GM19351 (cell line): ENCODE results near the gene RTL3.
"Not testable (repeated sequence)": the region's sequence is repeated elsewhere in the genome, so short reads cannot be mapped to it uniquely, and the experiment has no call there.

Source experiments
- ATAC-seq: cut with Tn5 transposase; IDR thresholded peaks from one replicate; pipeline ENCODE4 v1.9.1; 2021; ENCODE audit warnings: mild to moderate bottlenecking, moderate library complexity; ENCODE audit not compliant: unreplicated experiment

The RTL3 gene

DNA sequence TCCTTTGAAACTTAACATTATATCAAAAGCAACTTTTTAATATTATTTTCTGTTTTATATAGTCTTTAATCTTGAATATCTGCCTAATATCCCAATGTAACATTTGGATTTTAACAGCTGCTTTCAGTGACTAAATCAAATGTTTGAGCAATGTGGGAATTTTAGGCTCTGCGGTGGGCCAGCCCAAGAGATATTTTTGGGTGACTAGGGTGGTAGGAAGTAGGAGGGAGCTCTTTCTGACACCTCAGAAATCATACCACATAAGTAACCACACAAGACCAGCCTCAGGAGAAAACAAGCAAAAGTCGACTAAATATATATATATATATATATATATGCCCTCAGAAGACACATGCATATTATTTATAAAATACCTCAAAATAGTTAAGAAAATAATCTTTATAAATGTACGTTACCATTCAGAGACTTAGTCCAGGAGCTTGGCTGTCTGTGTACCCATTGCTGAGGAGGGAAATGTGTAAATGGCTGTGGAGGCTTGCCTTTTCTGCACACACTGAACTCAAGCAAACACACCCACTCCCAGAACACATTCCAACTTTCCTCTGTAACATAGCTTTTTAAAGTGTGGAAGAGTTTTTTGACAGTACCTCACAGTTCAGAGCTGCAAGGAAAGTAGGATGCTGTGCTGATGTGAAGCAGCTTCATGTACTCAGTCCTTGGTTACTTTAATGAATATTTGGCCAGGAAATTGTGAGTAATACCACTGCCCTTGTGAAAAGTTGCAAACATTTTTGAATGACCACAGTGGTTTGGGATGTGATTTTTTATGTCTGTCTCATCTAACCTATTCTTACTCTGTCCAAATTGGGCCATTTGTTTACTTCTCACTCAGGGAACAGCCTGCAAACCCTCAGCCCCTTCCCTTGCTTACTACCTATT is at the start of gene RTL3:
TSS of gene RTL3 (minus strand) at position 484 of the 900 bp plus-strand sequence. CDS start 908 bp downstream, outside the sequence.
- peak; percentile 47 for ATAC-seq

GRCh38 chrX:78708816-78709215 is 49.7 kb upstream of the RTL3 start:
- no peak for ATAC-seq

GRCh38 chrX:78708262-78708661 is 49.1 kb upstream of the RTL3 start:
- ATAC-seq, result no peak

GRCh38 chrX:78706071-78706470 is 46.9 kb upstream of the RTL3 start:
- ATAC-seq, result no peak

- ATAC-seq, result no peak
Measured at GRCh38 chrX:78693536-78693935, 34.4 kb upstream of the RTL3 start.

DNA sequence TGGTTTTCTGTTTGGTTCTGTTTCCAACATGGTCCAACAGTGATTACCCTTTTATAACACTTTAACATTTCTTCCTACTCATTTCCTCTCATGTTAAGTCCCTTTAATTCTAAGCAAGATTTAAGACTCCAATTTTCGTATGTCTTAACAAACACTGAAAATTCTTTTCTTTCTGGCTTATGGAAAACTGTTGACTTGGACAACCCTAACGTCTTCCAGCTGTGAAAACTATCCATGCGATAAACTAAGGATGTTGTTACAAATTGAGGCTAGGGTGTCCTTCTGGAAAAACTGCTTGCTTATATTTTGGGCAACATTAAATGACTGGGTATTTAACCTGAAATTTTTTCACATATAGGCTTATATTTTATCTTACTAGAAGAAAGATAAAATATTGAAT is 33.9 kb upstream of the RTL3 start:
- no peak for ATAC-seq

DNA sequence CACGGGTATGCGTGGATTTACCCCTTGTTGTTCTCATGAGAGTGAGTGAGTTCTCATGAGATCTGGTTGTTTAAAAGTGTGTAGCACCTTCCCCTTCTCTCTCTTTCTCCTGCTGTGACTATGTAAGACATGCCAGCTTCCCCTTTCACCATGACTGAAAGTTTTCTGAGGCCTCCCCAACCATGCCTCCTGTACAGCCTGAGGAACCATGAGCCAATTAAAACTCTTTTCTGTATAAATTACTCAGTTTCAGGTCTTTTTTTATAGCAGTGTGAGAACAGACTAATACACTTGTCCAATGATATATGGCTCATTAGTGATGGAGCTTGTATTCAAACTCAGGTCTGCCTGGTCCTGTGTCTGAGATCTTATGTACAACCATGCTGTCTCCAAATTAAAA is 28.5 kb upstream of the RTL3 start:
- peak; percentile 91 for ATAC-seq

DNA sequence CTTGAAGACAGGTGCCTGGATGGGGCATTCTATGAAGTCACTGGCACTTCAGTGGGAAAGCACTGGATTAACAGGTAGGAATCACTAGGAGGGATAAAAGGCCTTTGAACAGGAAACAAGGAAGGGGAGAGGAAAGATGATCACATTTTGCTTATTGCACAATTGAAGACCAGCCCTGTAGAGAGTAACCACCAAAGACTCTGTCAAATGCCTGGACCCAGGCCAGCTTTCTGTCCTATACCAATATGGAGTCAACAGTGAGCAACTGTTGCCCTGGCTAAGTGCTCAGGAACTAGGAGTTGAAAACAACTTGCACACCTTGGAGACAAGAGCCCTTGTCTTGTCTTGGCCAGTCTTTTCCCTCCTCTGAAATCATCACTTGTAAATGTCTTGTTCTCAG is 14.1 kb upstream of the RTL3 start:
- no peak for ATAC-seq

DNA sequence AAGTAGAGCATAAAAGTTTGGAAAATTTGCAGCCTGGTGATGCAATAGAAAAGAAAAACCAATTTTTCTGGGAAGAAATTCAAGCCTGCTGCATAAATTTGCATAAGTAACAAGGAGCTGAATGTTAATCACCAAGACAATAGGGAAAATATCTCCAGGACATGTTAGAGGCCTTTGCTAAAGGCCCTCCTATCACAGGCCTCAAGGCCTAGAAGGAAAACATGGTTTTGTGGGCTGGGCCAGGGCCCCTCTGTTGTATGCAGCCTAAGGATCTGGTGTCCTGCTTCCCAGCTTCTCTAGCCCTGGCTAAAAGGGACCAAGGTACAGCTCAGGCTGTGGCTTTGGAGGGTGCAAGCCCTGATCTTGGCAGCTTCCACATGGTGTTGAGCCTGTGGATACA is 6.2 kb upstream of the RTL3 start:
- no peak for ATAC-seq

- ATAC-seq, result no peak
Measured at GRCh38 chrX:78661836-78662235, 2.7 kb upstream of the RTL3 start.

DNA sequence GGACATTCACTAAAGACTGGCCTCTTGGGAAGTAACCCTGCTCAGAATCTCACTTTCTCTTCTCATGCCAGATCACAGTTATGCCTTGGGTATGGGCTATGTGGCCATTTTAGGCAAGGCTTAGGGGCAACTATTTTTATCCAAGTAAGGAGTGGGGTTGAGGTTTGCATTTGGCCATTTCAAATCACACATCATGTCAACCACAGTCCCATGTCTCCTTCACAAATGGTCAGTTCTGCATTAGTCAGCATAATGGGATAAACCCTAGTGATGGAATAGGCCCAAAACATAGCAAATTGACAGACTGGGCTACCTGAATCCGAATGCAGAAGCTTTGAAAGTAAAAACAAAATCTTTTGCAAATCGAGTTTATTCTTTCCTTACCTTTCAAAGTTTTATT is 827 bp upstream of the RTL3 start:
- no peak for ATAC-seq

DNA sequence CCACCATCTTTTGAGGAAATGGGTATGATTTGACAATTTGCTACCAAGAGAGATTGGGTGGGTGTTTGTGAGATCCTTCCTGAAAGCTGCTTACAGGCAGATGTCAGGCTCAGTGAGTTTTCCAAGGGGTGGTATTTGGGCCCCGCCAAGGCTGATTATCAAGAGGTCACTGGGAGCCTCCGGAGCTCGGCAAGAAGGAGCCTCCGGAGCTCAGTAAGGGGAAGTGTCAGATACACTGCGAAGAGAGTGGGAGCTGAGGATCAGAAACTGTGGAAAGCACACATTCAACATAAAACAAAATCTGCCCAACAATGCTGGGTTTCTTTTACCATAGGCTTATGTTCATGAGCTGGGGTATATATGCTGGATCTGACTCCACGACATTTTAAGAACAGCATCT is 714 bp downstream of the RTL3 start:
- ATAC-seq, result no peak

GRCh38 chrX:78655642-78656041 is 3.5 kb downstream of the RTL3 start:
- ATAC-seq, result no peak

DNA sequence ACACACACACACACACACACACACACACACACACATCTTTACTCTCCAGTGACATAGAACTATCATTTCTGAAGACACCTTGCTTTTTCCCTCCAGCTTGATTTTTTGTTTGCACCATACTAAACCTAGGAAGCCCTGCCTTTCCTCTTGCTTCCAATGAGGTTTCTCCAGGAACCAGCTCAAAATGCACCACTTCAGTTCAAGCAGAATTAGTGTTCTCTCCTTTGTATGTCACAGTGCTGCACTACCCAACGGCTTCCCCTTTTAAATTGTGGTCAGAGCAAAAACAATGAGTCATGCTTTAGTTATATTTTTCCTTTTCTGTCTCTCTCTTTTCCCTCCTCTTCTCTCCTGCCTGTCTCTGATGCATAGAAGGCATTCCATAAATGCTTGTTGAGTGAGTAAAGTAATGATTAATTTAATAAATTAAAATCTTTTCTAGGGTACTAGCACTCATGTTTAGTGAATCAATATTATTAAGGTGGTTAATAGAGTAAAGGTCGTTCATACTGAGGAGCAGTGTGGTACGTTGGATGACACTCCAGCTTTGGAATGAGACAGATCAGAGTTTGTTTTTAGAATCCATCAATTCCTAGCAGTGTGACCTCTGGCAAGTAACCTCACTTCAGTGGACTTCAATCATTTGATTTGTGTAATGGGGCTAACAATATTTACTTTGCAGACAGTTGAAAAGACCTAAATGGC is 5.9 kb downstream of the RTL3 start:
- ATAC-seq, result peak; percentile 46

- ATAC-seq, result peak; percentile 86
Measured at GRCh38 chrX:78650906-78651437, 8.2 kb downstream of the RTL3 start.

- no peak for ATAC-seq
Measured at GRCh38 chrX:78643874-78644273, 15.3 kb downstream of the RTL3 start.

DNA sequence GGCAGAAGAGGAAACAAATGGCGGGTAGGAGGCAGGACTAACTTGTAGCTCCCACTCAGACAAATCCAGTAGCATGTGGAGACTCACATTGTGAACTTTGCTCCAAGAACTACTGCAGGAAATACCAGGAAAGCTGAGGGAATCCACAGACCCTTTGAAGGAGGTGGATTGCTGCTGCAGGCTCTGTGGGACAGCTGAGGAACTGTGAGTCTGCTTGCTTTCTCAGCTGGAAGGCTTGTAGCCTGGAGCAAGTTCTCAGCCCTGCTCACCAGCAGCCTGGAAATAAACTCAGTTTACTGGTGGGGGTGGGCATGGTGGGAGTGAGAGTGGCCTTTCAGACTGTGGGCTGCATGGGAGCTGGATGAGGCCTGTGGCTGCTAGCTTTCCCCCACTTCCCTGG is 16.0 kb downstream of the RTL3 start:
- no peak for ATAC-seq

- ATAC-seq, result not testable (repeated sequence)
Measured at GRCh38 chrX:78636096-78636495, 23.0 kb downstream of the RTL3 start.

- peak; percentile 53 for ATAC-seq
Measured at GRCh38 chrX:78624962-78625909, 33.9 kb downstream of the RTL3 start.

DNA sequence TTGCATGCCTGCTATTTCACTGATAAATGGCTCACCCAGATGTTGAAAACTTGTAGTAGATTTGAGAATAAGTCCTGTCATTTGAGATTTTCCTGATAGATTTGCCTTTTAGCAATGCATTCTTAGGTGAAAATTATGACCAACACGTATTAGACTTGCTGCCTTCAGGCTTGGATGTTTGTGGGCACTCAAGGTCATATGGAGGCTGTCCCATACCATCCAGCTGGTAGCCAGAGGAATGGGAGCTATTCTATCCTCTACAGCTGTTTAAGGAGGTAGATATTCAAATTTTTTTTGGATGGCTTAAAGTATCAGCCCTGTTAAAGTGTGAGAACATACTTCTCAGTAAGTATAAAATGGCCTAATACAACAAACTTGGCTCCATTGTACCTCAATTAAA is 34.7 kb downstream of the RTL3 start:
- no peak for ATAC-seq

GRCh38 chrX:78622831-78623230 is 36.3 kb downstream of the RTL3 start:
- no peak for ATAC-seq
